ENCODE data around the gene SAP30BP.

Gene SAP30BP

GRCh38 chr17:75743625-75744206 is 76.6 kb downstream of the SAP30BP start:
- no peak for DNase-seq

GRCh38 chr17:75748706-75749105 is 81.6 kb downstream of the SAP30BP start:
- no peak for DNase-seq

DNA sequence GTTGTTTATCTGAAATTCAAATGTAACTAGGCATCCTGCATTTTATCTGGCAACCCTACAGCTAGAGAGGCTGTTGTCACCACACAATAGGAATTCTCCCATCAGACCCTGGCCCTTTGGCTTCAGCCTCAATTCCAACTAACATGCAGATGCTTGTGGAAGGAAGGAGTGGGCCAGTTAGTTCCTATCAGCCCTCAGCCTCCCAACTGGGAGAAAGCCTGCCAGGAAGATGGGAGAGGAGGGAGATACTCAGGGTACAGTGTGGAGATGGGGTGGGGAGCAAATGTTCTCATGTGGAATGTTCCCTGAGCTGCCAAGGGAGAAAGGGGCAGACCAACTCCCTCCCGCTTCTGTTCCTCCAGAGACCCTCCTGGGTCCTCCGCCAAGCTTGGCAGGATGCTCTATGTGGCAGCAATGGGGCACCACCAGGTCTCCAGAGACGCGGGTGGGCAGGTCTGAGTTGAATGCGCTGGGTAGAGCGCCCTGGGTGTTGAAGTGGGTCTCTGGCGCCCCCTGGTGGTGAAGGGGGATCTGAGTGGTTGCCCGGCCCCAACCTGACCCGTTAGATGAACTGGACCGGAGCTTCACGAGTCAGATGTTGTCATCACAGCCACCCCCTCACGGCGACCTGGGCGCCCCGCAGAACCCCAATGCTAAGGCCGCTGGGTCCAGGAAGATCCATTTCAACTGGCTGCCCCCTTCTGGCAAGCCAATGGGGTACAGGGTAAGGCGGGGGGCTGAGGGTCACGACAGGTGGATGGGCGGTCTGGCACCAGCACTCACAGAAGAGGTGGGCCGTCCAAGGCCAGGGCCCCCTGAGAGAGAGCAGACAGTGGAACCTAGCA is 82.6 kb downstream of the SAP30BP start:
- peak; percentile 68 to 87 (median 81) for DNase-seq

GRCh38 chr17:75750661-75751423 is 83.7 kb downstream of the SAP30BP start:
- no peak for DNase-seq

DNA sequence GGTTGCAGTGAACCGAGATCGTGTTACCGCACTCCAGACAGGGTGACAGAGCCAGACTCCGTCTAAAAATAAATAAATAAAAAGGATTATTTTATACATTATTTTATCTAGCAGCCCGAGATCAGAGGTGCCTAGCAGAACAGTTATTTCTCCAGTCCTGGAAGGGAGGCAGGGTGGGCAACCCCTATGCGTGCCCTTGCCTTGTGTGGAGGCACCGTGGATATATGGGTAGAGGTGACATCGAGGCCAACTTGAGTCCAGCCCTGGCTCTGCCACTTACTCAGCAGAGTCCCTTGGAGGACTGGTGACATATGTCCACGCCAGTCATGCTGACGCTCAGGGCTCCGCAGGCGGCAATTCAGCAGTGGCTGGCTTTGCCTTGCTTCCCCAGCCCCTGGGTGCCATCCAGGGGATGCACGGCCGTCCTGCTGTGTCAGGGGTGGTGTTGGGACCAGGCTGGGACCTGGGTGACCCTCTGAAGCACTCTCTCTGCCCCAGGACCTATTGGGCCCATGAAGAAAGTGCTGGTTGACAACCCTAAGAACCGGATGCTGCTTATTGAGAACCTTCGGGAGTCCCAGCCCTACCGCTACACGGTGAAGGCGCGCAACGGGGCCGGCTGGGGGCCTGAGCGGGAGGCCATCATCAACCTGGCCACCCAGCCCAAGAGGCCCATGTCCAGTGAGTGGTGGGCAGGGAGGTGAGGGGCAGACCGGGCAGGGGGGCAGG is 84.7 kb downstream of the SAP30BP start:
- no peak for DNase-seq

- DNase-seq: no peak
Measured at GRCh38 chr17:75752405-75752709, 85.2 kb downstream of the SAP30BP start.

DNA sequence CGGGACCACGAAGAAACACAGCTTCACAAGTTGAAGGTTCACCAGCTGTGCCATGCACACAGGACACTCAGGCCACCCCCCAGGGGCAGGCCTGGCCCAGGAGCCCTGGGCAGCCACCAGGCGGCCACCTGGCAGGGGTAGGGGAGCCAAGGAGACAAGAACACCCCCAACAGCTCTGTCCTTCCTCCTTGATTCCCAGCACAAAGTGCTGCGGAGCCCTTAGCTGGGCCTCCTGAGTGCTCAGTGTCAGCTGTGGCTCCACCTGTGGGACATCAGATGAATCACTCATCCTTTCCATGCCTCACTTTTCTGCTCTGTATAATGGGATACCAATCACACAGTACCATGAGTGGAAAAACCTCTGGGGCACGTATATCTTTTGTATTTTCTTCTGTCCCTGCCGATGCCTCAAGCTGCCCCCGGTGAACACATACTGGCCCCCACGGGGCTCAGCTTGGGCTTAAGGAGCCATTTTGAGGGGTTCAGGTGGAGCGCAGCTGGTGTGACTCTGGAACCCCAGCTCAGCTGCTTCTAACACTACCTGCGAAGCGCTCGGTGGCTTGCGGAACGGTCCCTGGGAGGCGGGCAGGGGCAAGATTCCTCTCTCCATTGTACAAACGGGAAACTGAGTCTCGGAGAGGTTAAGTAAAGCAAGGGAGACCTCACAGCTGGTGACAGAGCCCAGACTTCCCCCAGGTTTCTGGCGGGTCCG is 85.8 kb downstream of the SAP30BP start:
- DNase-seq: peak in 1 of 5 experiments; percentile 53

GRCh38 chr17:75753514-75754377 is 86.6 kb downstream of the SAP30BP start:
- DNase-seq: peak; percentile 47 to 79 (median 62)

GRCh38 chr17:75754378-75755204 is 87.5 kb downstream of the SAP30BP start:
- no peak for DNase-seq

- peak in 1 of 5 experiments; percentile 32 for DNase-seq
Measured at GRCh38 chr17:75755205-75755901, 88.2 kb downstream of the SAP30BP start.

- DNase-seq: no peak
Measured at GRCh38 chr17:75755990-75756389, 88.9 kb downstream of the SAP30BP start.

DNA sequence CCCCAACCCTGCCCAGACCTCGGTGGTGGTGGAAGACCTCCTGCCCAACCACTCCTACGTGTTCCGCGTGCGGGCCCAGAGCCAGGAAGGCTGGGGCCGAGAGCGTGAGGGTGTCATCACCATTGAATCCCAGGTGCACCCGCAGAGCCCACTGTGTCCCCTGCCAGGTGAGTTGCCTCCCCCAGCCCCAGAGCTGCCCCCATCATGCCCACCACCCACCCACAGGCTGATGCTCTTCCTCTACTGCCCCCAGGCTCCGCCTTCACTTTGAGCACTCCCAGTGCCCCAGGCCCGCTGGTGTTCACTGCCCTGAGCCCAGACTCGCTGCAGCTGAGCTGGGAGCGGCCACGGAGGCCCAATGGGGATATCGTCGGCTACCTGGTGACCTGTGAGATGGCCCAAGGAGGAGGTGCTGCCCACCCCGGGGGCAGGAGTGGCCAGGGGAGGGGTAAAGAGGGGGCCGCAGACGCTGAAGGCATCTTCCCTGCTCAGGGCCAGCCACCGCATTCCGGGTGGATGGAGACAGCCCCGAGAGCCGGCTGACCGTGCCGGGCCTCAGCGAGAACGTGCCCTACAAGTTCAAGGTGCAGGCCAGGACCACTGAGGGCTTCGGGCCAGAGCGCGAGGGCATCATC is 89.4 kb downstream of the SAP30BP start:
- no peak for DNase-seq

GRCh38 chr17:75757086-75757681 is 90.0 kb downstream of the SAP30BP start:
- no peak for DNase-seq

All from T-helper 2 cell (primary cell).